A673 (cell line): ENCODE measurements around the gene PARP15. TPM values are rescaled to one million over a fixed set of nuclear protein-coding genes. Genes with fewer than 3 reads are reported as not detected.

Experiments
- BruUV-seq: library from RNA; stranded (reverse); fragments of 400-500 nt; replicated peaks from 2 replicates; lab custom pipeline; 2021; lab: Mats Ljungman, UMichigan
- CTCF ChIA-PET: fragments of 300-600 bp; sonication (Branson Sonifier 250); formaldehyde crosslinking; loops from one replicate; lab custom pipeline; 2022; ENCODE audit warnings: antibody characterized with exemption; lab: Charles Lee
- POLR2A ChIA-PET: fragments of 300-600 bp; sonication (Branson Sonifier 250); formaldehyde crosslinking; loops from one replicate; lab custom pipeline; 2022; ENCODE audit warnings: antibody characterized with exemption; ENCODE audit not compliant: low non-redundant PET; lab: Charles Lee
- DNase-seq: peaks from one replicate; pipeline ENCODE4 v3.0.0-alpha.2; 2015; ENCODE audit warnings: low spot score
- H3K27ac ChIP-seq: fragments of 200-600 bp; sonication (generic); 2 replicates; pipeline ENCODE4 v1.5.1; 2016; ENCODE audit warnings: mixed run types, low read depth, mild to moderate bottlenecking, mixed read lengths, antibody characterized with exemption, low read length; ENCODE audit not compliant: poor library complexity, severe bottlenecking
- H3K27me3 ChIP-seq: fragments of 200-600 bp; sonication (generic); replicated peaks from 2 replicates; pipeline ENCODE4 v1.6.1; 2017; ENCODE audit warnings: mixed run types, low read depth, mild to moderate bottlenecking, mixed read lengths, antibody characterized with exemption, low read length; ENCODE audit not compliant: insufficient read depth, poor library complexity
- H3K36me3 ChIP-seq: fragments of 200-600 bp; sonication (generic); 2 replicates; pipeline ENCODE4 v1.6.1; 2016; ENCODE audit warnings: mixed run types, mild to moderate bottlenecking, mixed read lengths, antibody characterized with exemption, low read length; ENCODE audit not compliant: insufficient read depth, poor library complexity, severe bottlenecking
- H3K4me1 ChIP-seq: fragments of 200-600 bp; sonication (generic); 2 replicates; pipeline ENCODE4 v1.6.1; 2017; ENCODE audit warnings: mixed run types, mild to moderate bottlenecking, mixed read lengths, antibody characterized with exemption, low read length; ENCODE audit not compliant: insufficient read depth, poor library complexity, severe bottlenecking
- H3K4me3 ChIP-seq: fragments of 200-600 bp; sonication (generic); 2 replicates; pipeline ENCODE4 v1.5.1; 2016; ENCODE audit warnings: low read depth, mixed run types, mild to moderate bottlenecking, mixed read lengths, low read length; ENCODE audit not compliant: poor library complexity, severe bottlenecking
- H3K9me3 ChIP-seq: fragments of 200-600 bp; sonication (generic); 2 replicates; pipeline ENCODE4 v1.6.1; 2016; ENCODE audit warnings: mixed run types, low read depth, mild to moderate bottlenecking, mixed read lengths, antibody characterized with exemption, low read length; ENCODE audit not compliant: poor library complexity, severe bottlenecking
- EZH2 ChIP-seq: fragments of 200-600 bp; sonication (generic); IDR thresholded peaks from 2 replicates; pipeline ENCODE4 v1.6.1; 2017; ENCODE audit warnings: borderline replicate concordance, low read depth, mild to moderate bottlenecking, mixed read lengths, antibody characterized with exemption, low read length; ENCODE audit not compliant: poor library complexity, severe bottlenecking
- intact Hi-C: fragments of 100-400 bp; cut with micrococcal nuclease; formaldehyde crosslinking; loops from one replicate; pipeline ENCODE4 v1.10.0; 2022; ENCODE audit not compliant: unreplicated experiment
- total RNA-seq: library from RNA; stranded (reverse); gene quantifications from 2 replicates; pipeline ENCODE4 v1.2.3, GENCODE V29; 2021
- TF ChIP-seq, protein P1 (sequence below): fragments of 300-800, 200-600 bp; sonication (generic); conservative IDR thresholded peaks from 2 replicates; pipeline ENCODE4 v1.5.1; 2017; ENCODE audit warnings: low read depth, mild to moderate bottlenecking, antibody characterized with exemption, low read length, moderate library complexity, mixed read lengths

The PARP15 gene
- total RNA-seq, 1 experiment from 2014 or later: not detected

DNA sequence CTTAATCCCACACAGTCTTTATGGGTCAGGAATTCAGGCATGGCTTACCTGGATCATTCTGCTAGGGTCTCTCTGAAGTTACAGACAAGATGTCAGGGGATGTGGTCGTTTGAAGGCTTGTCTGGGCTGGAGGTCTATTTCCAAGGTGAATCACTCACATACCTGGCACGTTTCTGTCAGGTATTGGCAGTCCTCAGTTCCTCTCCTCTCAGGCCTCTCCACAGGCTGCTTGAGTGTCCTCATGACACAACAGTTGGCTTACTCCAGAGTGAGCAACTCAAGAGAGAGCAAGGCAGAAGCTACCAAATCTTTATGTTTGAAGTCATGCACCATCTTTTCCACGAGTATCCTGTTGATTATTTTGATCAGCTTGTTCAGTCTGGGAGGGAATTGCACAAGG is 59.2 kb downstream of the PARP15 start:
- ChIA-PET CTCF (no interaction called here), POLR2A (no interaction called here)
- no peak overlapping the region for H3K27ac ChIP-seq
- no peaks in the 10 kb centered on the region for H3K36me3 ChIP-seq
- H3K9me3 ChIP-seq: no peaks in the 10 kb centered on the region
- no TSS peak for BruUV-seq
- no peak overlapping the region for H3K4me3 ChIP-seq
- H3K4me1 ChIP-seq: no peaks in the 10 kb centered on the region
- peaks cover 23% of the 10 kb centered on the region for H3K27me3 ChIP-seq
- DNase-seq: no peak
- intact Hi-C loops: no loop called here
- no peak for TF ChIP-seq EZH2
- TF ChIP-seq, protein P1, sequence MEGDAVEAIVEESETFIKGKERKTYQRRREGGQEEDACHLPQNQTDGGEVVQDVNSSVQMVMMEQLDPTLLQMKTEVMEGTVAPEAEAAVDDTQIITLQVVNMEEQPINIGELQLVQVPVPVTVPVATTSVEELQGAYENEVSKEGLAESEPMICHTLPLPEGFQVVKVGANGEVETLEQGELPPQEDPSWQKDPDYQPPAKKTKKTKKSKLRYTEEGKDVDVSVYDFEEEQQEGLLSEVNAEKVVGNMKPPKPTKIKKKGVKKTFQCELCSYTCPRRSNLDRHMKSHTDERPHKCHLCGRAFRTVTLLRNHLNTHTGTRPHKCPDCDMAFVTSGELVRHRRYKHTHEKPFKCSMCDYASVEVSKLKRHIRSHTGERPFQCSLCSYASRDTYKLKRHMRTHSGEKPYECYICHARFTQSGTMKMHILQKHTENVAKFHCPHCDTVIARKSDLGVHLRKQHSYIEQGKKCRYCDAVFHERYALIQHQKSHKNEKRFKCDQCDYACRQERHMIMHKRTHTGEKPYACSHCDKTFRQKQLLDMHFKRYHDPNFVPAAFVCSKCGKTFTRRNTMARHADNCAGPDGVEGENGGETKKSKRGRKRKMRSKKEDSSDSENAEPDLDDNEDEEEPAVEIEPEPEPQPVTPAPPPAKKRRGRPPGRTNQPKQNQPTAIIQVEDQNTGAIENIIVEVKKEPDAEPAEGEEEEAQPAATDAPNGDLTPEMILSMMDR: no peak

DNA sequence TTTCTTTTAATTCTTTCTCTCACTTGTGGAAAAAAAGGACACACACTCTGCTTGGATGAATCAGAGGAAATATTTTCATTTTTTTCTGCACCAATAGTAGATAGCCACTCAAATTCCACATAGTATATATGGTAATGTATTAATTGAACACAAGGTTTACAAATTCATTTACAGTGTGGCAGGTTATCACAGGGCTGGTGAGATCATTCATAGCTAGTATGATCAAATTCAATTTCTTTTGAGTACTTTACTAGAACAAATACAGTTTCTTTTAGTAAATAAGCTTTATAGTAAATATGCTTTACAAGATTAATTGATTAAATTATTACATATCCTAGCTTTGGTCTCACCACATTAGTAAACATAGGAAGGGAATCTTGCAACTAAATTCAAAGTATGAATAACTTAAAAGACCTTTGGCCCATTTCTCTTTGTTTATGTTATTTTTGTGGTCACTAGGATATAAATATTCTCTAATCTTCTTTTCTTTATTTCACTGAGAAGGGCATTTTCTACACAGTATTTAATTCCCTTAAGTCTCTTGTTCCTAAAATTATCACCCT is 63.1 kb downstream of the PARP15 start:
- no peak for DNase-seq
- no peak overlapping the region for H3K27ac ChIP-seq
- CTCF ChIA-PET: no interaction called here
- H3K9me3 ChIP-seq: no peaks in the 10 kb centered on the region
- no peak for TF ChIP-seq EZH2
- TF ChIP-seq, protein P1: no peak
- H3K36me3 ChIP-seq: no peaks in the 10 kb centered on the region
- H3K27me3 ChIP-seq: peaks cover 5% of the 10 kb centered on the region
- no peaks in the 10 kb centered on the region for H3K4me1 ChIP-seq
- intact Hi-C loops: no loop called here
- no peak overlapping the region for H3K4me3 ChIP-seq
- BruUV-seq: no TSS peak
- POLR2A ChIA-PET: no interaction called here

DNA sequence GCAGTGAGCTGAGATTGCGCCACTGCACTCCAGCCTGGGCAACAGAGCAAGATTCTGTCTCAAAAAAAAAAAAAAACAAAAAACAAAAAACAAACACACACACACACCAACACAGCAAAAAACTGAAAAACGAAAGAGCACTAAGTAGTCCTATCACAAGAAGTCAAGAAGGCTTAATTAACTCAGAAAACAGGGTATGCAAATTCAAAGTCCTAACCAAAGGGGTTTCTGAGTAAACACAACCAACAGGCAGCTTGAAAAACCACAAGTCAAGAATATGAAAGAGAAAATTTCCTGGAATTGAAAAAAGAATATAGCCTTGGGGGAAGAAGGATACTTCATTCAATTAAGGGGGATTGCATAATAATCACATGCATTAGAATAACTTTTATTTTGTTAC is 65.5 kb downstream of the PARP15 start:
- Histone ChIP-seq H3K27me3 (no peaks in the 10 kb centered on the region), H3K36me3 (no peaks in the 10 kb centered on the region), H3K4me1 (no peaks in the 10 kb centered on the region), H3K4me3 (no peak overlapping the region), H3K27ac (no peak overlapping the region), H3K9me3 (no peaks in the 10 kb centered on the region)
- intact Hi-C loops: no loop called here
- TF ChIP-seq, protein P1: no peak
- TF ChIP-seq EZH2: no peak
- no peak for DNase-seq
- ChIA-PET POLR2A (no interaction called here), CTCF (interaction anchor here (0.9 kb wide), 1 partner anchor 37 kb away, joined by 6 read pairs; no protein-coding TSS in a partner anchor)
- BruUV-seq: no TSS peak
